Suprapubic skin (tissue), 4 donors: ENCODE data around the gene G6PC2.

ENCODE experiments used
- CTCF ChIP-seq, 2 donors: fragments of 200-600 bp in 1 of 2; fragments of 450-650 bp in 1 of 2; sonication (generic) in 1 of 2; IDR thresholded peaks; one replicate each; pipeline ENCODE4 v1.5.1; 2016 to 2019; ENCODE audit warnings: antibody characterized with exemption in 2 of 2, mild to moderate bottlenecking in 1 of 2, moderate library complexity in 1 of 2
- EP300 ChIP-seq: sonication (generic); formaldehyde crosslinking; IDR thresholded peaks from one replicate; pipeline ENCODE4 v1.6.1; 2017; ENCODE audit warnings: antibody characterized with exemption
- POLR2A ChIP-seq, 2 donors: fragments of 450-650 bp; IDR thresholded peaks; one replicate each; pipeline ENCODE4 v1.6.1; 2017; ENCODE audit warnings: antibody characterized with exemption in 2 of 2, mild to moderate bottlenecking in 2 of 2, moderate library complexity in 2 of 2
- POLR2AphosphoS5 ChIP-seq, 3 donors: sonication (generic); formaldehyde crosslinking; IDR thresholded peaks; one replicate each; pipeline ENCODE4 v1.6.1; 2017; ENCODE audit warnings: antibody characterized with exemption in 3 of 3

DNA sequence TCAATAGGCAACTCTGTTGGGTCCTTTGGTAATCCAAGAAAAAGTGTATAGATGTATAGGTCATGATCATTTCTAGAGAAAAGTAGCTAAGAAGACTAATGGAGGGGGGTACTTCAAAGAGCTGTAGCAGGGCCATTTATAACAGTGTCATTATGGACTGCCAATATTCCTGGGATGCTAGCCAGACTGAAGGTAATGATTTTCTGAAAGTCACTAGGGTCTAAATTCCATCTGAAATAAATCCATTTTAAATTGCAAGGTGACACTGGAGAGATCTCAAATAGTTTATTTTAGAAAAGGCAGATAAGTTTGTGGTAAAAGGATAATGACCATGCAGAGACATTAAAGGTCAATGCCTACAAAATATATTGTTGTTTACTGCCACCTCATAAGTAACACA, 6.4 kb upstream of the G6PC2 start:
- TF ChIP-seq POLR2A (IDR thresholded peaks at IDR 0.05) = no peak
- no peak for TF ChIP-seq EP300
- TF ChIP-seq CTCF (IDR thresholded peaks at IDR 0.05) = no peak
- TF ChIP-seq POLR2AphosphoS5 (IDR thresholded peaks at IDR 0.05) = no peak
